MM.1S (cell line): ENCODE data around the gene RIPOR3.

Experiments
- DNase-seq: peaks from one replicate; pipeline ENCODE4 v3.0.0-alpha.2; 2015
- H2AFZ ChIP-seq: fragments of 300-600 bp; sonication (generic); 2 replicates; pipeline ENCODE4 v1.6.0; 2016; ENCODE audit warnings: antibody characterized with exemption, low read length
- H3F3A ChIP-seq: fragments of 300-600 bp; sonication (generic); 2 replicates; pipeline ENCODE4 v1.6.1; 2016; ENCODE audit warnings: mild to moderate bottlenecking, antibody characterized with exemption, low read length, moderate library complexity, mixed read lengths; ENCODE audit not compliant: insufficient read depth
- H3K27ac ChIP-seq: fragments of 300-600 bp; sonication (generic); 2 replicates; pipeline ENCODE4 v1.5.1; 2016; ENCODE audit warnings: mild to moderate bottlenecking, low read length
- H3K27me3 ChIP-seq: fragments of 300-600 bp; sonication (generic); replicated peaks from 2 replicates; pipeline ENCODE4 v1.6.0; 2016; ENCODE audit warnings: low read length; ENCODE audit not compliant: insufficient read depth
- H3K36me3 ChIP-seq: fragments of 300-600 bp; sonication (generic); replicated peaks from 2 replicates; pipeline ENCODE4 v1.6.1; 2016; ENCODE audit warnings: mild to moderate bottlenecking, low read length, mixed read lengths; ENCODE audit not compliant: insufficient read depth
- H3K4me1 ChIP-seq: fragments of 300-600 bp; sonication (generic); 2 replicates; pipeline ENCODE4 v1.6.1; 2016; ENCODE audit warnings: low read length, mixed read lengths
- H3K4me2 ChIP-seq: fragments of 300-600 bp; sonication (generic); 2 replicates; pipeline ENCODE4 v1.6.0; 2016; ENCODE audit warnings: low read depth, low read length
- H3K4me3 ChIP-seq: fragments of 300-600 bp; sonication (generic); 2 replicates; pipeline ENCODE4 v1.5.1; 2016; ENCODE audit warnings: low read length, mixed read lengths
- H3K79me2 ChIP-seq: fragments of 300-600 bp; sonication (generic); 2 replicates; pipeline ENCODE4 v1.6.1; 2016; ENCODE audit warnings: mixed run types, low read length, mixed read lengths
- H3K9ac ChIP-seq: fragments of 300-600 bp; sonication (generic); 2 replicates; pipeline ENCODE4 v1.6.1; 2016; ENCODE audit warnings: low read length, mixed read lengths
- H3K9me2 ChIP-seq: fragments of 300-600 bp; sonication (generic); replicated peaks from 2 replicates; pipeline ENCODE4 v1.6.1; 2016; ENCODE audit warnings: mild to moderate bottlenecking, low read length, mixed read lengths; ENCODE audit not compliant: insufficient read depth
- H3K9me3 ChIP-seq: fragments of 300-600 bp; sonication (generic); replicated peaks from 2 replicates; pipeline ENCODE4 v1.6.1; 2016; ENCODE audit warnings: mild to moderate bottlenecking, low read length, mixed read lengths; ENCODE audit not compliant: insufficient read depth
- H4K20me1 ChIP-seq: fragments of 300-600 bp; sonication (generic); 2 replicates; pipeline ENCODE4 v1.6.1; 2016; ENCODE audit warnings: mild to moderate bottlenecking, low read length, moderate library complexity, mixed read lengths; ENCODE audit not compliant: insufficient read depth
- EZH2 ChIP-seq: fragments of 300-600 bp; sonication (generic); optimal IDR thresholded peaks from 2 replicates; pipeline ENCODE3; 2017; ENCODE audit warnings: low read depth, mild to moderate bottlenecking, antibody characterized with exemption, low read length, mixed read lengths
- EZH2phosphoT487 ChIP-seq: fragments of 300-600 bp; sonication (generic); IDR thresholded peaks from 2 replicates; pipeline ENCODE4 v1.6.1; 2018; ENCODE audit warnings: antibody characterized with exemption, low read length
- TF ChIP-seq, protein P1 (sequence below): fragments of 300-600 bp; sonication (generic); IDR thresholded peaks from 2 replicates; pipeline ENCODE4 v1.5.1; 2016; ENCODE audit warnings: antibody characterized with exemption, low read length, mixed read lengths

Gene RIPOR3

DNA sequence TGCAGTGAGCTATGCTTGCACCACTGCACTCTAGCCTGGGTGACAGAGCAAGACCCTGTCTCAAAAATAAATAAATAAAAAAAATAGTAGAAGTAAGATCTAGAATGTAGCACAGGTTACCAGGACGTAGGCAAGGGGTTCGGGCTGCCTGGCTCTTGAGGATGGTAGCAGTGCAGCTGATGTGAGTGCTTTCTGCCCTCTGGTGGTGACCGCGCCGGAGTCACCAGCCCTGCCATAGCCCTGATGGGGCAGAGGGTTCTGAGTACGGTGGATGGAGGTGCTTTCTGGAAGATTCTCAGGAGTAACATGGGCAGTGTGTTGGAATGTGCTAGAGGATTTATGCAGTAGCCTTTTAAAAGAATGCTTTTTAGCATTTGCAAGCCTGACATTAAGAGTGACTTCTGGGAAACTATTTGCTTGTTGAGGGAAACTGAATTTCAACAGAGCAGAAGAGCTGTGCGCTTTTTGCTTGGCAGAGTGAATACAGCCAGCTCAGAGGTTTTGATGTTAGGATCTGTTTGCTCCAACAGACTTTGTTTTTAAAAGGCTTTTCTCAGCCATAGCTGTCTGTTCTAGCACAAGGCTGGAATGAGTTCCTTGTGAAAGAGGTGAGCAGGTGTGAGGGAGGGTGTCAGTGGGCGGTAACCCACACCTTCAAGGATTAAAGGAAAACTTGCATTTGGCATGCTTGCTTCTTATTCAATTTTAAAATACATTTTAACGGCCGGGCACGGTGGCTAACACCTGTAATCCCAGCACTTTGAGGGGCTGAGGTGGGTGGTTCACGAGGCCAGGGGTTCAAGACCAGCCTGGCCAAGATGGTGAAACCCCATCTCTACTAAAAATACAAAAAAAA, 115.2 kb downstream of the RIPOR3 start:
- H3K27me3 ChIP-seq: no peaks in the 10 kb centered on the region
- H3K4me1 ChIP-seq: no peaks in the 10 kb centered on the region
- H2AFZ ChIP-seq: no peak overlapping the region
- no peak overlapping the region for H3K27ac ChIP-seq
- H3K9me3 ChIP-seq: no peaks in the 10 kb centered on the region
- peaks cover 2% of the 10 kb centered on the region; the same call in 1 of the 2 replicates for H3K79me2 ChIP-seq
- no peak overlapping the region for H3K4me3 ChIP-seq
- no peaks in the 10 kb centered on the region for H4K20me1 ChIP-seq
- H3K9me2 ChIP-seq: no peaks in the 10 kb centered on the region
- H3F3A ChIP-seq: no peaks in the 10 kb centered on the region
- peaks cover 4% of the 10 kb centered on the region; the same call in 1 of the 2 replicates for H3K36me3 ChIP-seq
- H3K9ac ChIP-seq: no peak overlapping the region
- no peak overlapping the region for H3K4me2 ChIP-seq
- TF ChIP-seq EZH2: no peak
- TF ChIP-seq, protein P1, sequence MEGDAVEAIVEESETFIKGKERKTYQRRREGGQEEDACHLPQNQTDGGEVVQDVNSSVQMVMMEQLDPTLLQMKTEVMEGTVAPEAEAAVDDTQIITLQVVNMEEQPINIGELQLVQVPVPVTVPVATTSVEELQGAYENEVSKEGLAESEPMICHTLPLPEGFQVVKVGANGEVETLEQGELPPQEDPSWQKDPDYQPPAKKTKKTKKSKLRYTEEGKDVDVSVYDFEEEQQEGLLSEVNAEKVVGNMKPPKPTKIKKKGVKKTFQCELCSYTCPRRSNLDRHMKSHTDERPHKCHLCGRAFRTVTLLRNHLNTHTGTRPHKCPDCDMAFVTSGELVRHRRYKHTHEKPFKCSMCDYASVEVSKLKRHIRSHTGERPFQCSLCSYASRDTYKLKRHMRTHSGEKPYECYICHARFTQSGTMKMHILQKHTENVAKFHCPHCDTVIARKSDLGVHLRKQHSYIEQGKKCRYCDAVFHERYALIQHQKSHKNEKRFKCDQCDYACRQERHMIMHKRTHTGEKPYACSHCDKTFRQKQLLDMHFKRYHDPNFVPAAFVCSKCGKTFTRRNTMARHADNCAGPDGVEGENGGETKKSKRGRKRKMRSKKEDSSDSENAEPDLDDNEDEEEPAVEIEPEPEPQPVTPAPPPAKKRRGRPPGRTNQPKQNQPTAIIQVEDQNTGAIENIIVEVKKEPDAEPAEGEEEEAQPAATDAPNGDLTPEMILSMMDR: peak; percentile 36
- DNase-seq: no peak

GRCh38 chr20:50574586-50574985, 116.8 kb downstream of the RIPOR3 start:
- peaks cover 6% of the 10 kb centered on the region; the same call in 1 of the 2 replicates for H3K79me2 ChIP-seq
- H3K27ac ChIP-seq: no peak overlapping the region
- H3K9me2 ChIP-seq: no peaks in the 10 kb centered on the region
- no peak overlapping the region for H3K4me3 ChIP-seq
- H3F3A ChIP-seq: no peaks in the 10 kb centered on the region
- no peaks in the 10 kb centered on the region for H4K20me1 ChIP-seq
- no peak overlapping the region for H3K4me2 ChIP-seq
- no peak for TF ChIP-seq EZH2
- TF ChIP-seq, protein P1: no peak
- no peak for TF ChIP-seq EZH2phosphoT487
- H3K36me3 ChIP-seq: no peaks in the 10 kb centered on the region; the same call in 1 of the 2 replicates
- no peak for DNase-seq
- H3K9ac ChIP-seq: no peak overlapping the region
- H3K4me1 ChIP-seq: no peaks in the 10 kb centered on the region
- H3K27me3 ChIP-seq: no peaks in the 10 kb centered on the region
- H3K9me3 ChIP-seq: no peaks in the 10 kb centered on the region
- H2AFZ ChIP-seq: no peak overlapping the region

- H3K27ac ChIP-seq: no peak overlapping the region
- no peak overlapping the region for H3K9ac ChIP-seq
- H3K4me3 ChIP-seq: no peak overlapping the region
- no peak for DNase-seq
- TF ChIP-seq, protein P1: no peak
- TF ChIP-seq EZH2 (no peak), EZH2phosphoT487 (no peak)
- no peaks in the 10 kb centered on the region for H3F3A ChIP-seq
- no peak overlapping the region for H2AFZ ChIP-seq
- peaks cover 6% of the 10 kb centered on the region; the same call in 1 of the 2 replicates for H3K79me2 ChIP-seq
- no peaks in the 10 kb centered on the region for H3K27me3 ChIP-seq
- no peaks in the 10 kb centered on the region for H3K4me1 ChIP-seq
- no peaks in the 10 kb centered on the region for H3K9me2 ChIP-seq
- no peaks in the 10 kb centered on the region for H4K20me1 ChIP-seq
- no peaks in the 10 kb centered on the region; the same call in 1 of the 2 replicates for H3K36me3 ChIP-seq
- H3K4me2 ChIP-seq: no peak overlapping the region
- no peaks in the 10 kb centered on the region for H3K9me3 ChIP-seq
Measured at GRCh38 chr20:50574108-50574507, 117.2 kb downstream of the RIPOR3 start.
